DOHH2 (cell line): ENCODE measurements around the gene IGF2BP1.
"Not testable (repeated sequence)": the region's sequence is repeated elsewhere in the genome, so short reads cannot be mapped to it uniquely, and the experiment has no call there.

ENCODE experiments used
- H3F3A ChIP-seq: fragments of 200-600 bp; sonication (generic), shearing (Covaris generic); 2 replicates; pipeline ENCODE4 v1.6.0; 2016; ENCODE audit warnings: antibody characterized with exemption, mild to moderate bottlenecking; ENCODE audit not compliant: control insufficient read depth, insufficient read depth
- H3K27ac ChIP-seq: fragments of 200-600 bp; sonication (generic); 2 replicates; pipeline ENCODE4 v1.5.1; 2014; ENCODE audit warnings: low read depth, mild to moderate bottlenecking, low read length, moderate library complexity
- H3K27me3 ChIP-seq: fragments of 200-600 bp; sonication (generic); 2 replicates; pipeline ENCODE4 v1.6.1; 2014; ENCODE audit warnings: mild to moderate bottlenecking, low read length, mixed read lengths; ENCODE audit not compliant: control insufficient read depth
- H3K36me3 ChIP-seq: fragments of 200-600 bp; sonication (generic); 2 replicates; pipeline ENCODE4 v1.6.1; 2014; ENCODE audit warnings: mild to moderate bottlenecking, low read length, moderate library complexity, mixed read lengths; ENCODE audit not compliant: control insufficient read depth
- H3K4me1 ChIP-seq: fragments of 200-600 bp; sonication (generic); 2 replicates; pipeline ENCODE4 v1.6.1; 2014; ENCODE audit warnings: mild to moderate bottlenecking, low read length, mixed read lengths; ENCODE audit not compliant: control insufficient read depth
- H3K4me2 ChIP-seq: fragments of 200-600 bp; sonication (generic); 2 replicates; pipeline ENCODE4 v1.6.0; 2014; ENCODE audit warnings: mild to moderate bottlenecking, low read length, moderate library complexity
- H3K4me3 ChIP-seq: fragments of 200-600 bp; sonication (generic); 2 replicates; pipeline ENCODE4 v1.5.1; 2014; ENCODE audit warnings: mild to moderate bottlenecking, low read length, mixed read lengths
- H3K79me2 ChIP-seq: fragments of 200-600 bp; sonication (generic); 2 replicates; pipeline ENCODE4 v1.6.1; 2014; ENCODE audit warnings: mild to moderate bottlenecking, low read length, mixed read lengths; ENCODE audit not compliant: control insufficient read depth
- H3K9me2 ChIP-seq: fragments of 200-600 bp; sonication (generic); replicated peaks from 2 replicates; pipeline ENCODE4 v1.6.1; 2014; ENCODE audit warnings: mild to moderate bottlenecking, low read length, mixed read lengths; ENCODE audit not compliant: control insufficient read depth
- H3K9me3 ChIP-seq: fragments of 200-600 bp; sonication (generic); 2 replicates; pipeline ENCODE4 v1.6.1; 2014; ENCODE audit warnings: antibody characterized with exemption, low read length, mixed read lengths; ENCODE audit not compliant: control insufficient read depth, insufficient read depth
- H4K20me1 ChIP-seq: fragments of 200-600 bp; sonication (generic); 2 replicates; pipeline ENCODE4 v1.6.0; 2014; ENCODE audit warnings: low read depth, mild to moderate bottlenecking, antibody characterized with exemption, low read length, moderate library complexity; ENCODE audit not compliant: control insufficient read depth, insufficient read depth
- EZH2phosphoT487 ChIP-seq: fragments of 200-600 bp; sonication (generic); IDR thresholded peaks from 2 replicates; pipeline ENCODE4 v1.6.1; 2017; ENCODE audit warnings: borderline replicate concordance, mild to moderate bottlenecking, antibody characterized with exemption, low read length, moderate library complexity, mixed read lengths
- TF ChIP-seq, protein P1 (sequence below): fragments of 200-600 bp; sonication (generic); IDR thresholded peaks from one replicate; pipeline ENCODE4 v1.5.1; 2014; ENCODE audit warnings: antibody characterized with exemption, mild to moderate bottlenecking, low read depth, low read length; ENCODE audit not compliant: poor library complexity, severe bottlenecking

The IGF2BP1 gene

DNA sequence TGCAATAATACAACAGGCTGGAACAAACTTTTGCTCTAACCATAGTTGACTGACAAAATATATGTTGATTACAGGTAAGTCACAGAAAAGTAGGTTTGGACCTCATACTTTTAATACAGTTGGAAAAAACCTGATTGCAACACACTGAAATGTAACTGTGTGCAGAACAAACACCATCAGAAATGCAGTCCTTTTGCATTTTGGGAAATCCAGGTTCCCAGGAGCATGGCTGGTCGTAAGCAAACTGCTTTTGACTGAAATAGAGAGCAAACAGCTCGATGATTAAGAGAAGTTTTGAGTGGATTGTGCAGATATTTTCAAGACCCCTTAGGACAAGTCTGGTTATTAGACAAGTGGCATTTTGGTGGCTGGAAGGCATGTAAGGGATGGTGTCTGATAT is 8.0 kb downstream of the IGF2BP1 start:
- no peak overlapping the region for H3K27ac ChIP-seq
- no peaks in the 10 kb centered on the region for H3K9me2 ChIP-seq
- H3K4me2 ChIP-seq: no peak overlapping the region
- no peaks in the 10 kb centered on the region for H3K9me3 ChIP-seq
- no peaks in the 10 kb centered on the region for H3K79me2 ChIP-seq
- no peak overlapping the region for H3K4me3 ChIP-seq
- H3K4me1 ChIP-seq: no peaks in the 10 kb centered on the region
- H3F3A ChIP-seq: no peaks in the 10 kb centered on the region
- H4K20me1 ChIP-seq: no peaks in the 10 kb centered on the region
- no peak for TF ChIP-seq EZH2phosphoT487
- TF ChIP-seq, protein P1, sequence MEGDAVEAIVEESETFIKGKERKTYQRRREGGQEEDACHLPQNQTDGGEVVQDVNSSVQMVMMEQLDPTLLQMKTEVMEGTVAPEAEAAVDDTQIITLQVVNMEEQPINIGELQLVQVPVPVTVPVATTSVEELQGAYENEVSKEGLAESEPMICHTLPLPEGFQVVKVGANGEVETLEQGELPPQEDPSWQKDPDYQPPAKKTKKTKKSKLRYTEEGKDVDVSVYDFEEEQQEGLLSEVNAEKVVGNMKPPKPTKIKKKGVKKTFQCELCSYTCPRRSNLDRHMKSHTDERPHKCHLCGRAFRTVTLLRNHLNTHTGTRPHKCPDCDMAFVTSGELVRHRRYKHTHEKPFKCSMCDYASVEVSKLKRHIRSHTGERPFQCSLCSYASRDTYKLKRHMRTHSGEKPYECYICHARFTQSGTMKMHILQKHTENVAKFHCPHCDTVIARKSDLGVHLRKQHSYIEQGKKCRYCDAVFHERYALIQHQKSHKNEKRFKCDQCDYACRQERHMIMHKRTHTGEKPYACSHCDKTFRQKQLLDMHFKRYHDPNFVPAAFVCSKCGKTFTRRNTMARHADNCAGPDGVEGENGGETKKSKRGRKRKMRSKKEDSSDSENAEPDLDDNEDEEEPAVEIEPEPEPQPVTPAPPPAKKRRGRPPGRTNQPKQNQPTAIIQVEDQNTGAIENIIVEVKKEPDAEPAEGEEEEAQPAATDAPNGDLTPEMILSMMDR: no peak
- H3K36me3 ChIP-seq: no peaks in the 10 kb centered on the region
- peaks cover 48% of the 10 kb centered on the region for H3K27me3 ChIP-seq

DNA sequence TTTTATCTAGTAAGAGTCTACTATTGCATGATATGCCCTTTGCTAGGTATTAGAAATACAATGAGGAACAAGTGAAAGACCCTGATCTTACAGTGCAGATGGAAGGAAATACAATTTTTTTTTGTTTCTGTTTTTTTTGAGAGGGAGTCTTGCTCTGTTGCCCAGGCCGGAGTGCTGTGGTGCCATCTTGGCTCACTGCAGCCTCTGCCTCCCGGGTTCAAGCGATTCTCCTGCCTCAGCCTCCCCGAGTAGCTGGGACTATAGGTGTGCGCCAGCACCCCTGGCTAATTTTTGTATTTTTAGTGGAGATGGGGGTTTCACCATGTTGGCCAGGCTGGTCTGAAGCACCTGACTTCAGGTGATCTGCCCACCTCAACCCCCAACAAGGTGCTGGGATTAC is 11.7 kb downstream of the IGF2BP1 start:
- not testable (repeated sequence) for H3F3A ChIP-seq, H3K4me2 ChIP-seq, H4K20me1 ChIP-seq, H3K4me1 ChIP-seq, H3K27ac ChIP-seq, H3K4me3 ChIP-seq, H3K9me2 ChIP-seq, H3K36me3 ChIP-seq, H3K79me2 ChIP-seq, H3K9me3 ChIP-seq
- H3K27me3 ChIP-seq: peaks cover 23% of the 10 kb centered on the region

DNA sequence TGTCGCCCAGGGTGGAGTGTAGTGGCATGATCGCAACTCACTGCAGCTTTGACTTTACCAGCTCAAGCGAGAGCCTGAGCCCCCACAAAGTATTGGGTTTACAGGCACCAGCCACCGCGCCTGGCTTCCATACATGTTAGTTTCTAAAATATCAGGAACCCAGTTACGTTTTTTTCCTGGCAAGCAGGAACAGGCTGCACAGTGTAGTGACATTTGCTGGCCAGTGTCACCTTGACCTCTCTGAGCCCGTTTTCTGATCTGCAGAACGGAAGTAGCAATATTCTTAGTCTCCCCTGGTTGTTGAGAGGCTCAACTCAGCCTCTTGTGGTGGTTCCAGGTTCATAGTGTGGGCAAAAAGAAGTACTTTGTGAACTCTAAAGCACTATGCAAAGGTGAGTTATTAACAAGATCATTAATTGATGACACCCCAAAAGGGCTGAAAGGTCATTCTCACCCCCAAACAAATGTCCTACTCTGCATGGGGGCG is 15.6 kb downstream of the IGF2BP1 start:
- Histone ChIP-seq H3K27me3 (peaks cover 2% of the 10 kb centered on the region; the same call in 1 of the 2 replicates), H3K27ac (no peak overlapping the region), H3K9me2 (no peaks in the 10 kb centered on the region), H3K9me3 (no peaks in the 10 kb centered on the region), H3K4me2 (no peak overlapping the region), H3F3A (no peaks in the 10 kb centered on the region), H3K4me1 (no peaks in the 10 kb centered on the region), H4K20me1 (no peaks in the 10 kb centered on the region), H3K4me3 (no peak overlapping the region), H3K36me3 (no peaks in the 10 kb centered on the region), H3K79me2 (no peaks in the 10 kb centered on the region)
- TF ChIP-seq, protein P1: no peak
- no peak for TF ChIP-seq EZH2phosphoT487

DNA sequence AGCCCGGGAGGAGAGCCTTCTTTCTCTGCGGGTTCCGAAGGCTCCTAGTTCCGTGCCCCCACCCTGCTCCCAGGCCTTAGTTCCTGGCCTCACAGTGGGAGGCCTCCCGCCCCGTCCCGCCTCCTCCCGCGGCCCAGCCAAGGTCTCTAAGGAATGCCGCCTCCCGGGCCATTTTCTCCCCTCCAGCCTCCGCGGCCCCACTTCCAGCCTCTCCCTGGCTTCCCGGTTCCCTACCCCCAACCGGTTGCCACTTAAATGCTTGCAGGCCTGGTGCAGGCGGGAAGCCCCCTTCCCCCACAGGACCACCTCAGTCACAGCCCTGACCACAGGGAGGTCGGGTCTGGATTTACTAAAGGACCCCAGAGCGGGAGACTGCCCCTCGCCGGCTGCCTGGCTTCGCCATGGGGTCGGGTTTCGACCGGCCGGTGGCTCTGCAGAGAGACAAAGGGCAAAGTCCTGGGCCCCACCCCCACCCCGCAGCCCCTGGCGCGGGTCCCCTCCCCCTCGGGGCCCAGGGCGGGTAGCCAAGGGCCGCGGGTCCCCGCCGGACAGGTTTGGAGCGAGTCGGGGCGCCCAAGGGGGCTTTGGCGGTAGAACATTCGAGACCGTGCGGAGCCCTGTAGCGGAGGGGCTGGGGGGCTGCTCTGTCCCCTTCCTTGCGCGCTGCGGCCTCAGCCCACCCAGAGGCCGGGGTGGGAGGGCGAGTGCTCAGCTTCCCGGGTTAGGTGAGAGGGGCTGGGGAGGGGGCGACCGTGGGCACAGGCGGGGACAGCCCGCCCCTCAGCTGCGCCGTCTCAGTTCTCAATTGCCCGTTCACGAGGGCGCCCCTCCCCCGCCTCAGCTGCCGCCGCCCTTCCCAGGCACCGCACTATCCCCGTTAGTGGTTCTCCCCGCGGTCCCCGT is 16.4 kb downstream of the IGF2BP1 start:
- Histone ChIP-seq H3K4me3 (no peak overlapping the region), H3K4me2 (no peak overlapping the region), H3K9me3 (no peaks in the 10 kb centered on the region), H3K79me2 (no peaks in the 10 kb centered on the region), H3F3A (no peaks in the 10 kb centered on the region), H3K4me1 (no peaks in the 10 kb centered on the region), H3K9me2 (no peaks in the 10 kb centered on the region), H4K20me1 (no peaks in the 10 kb centered on the region), H3K36me3 (no peaks in the 10 kb centered on the region), H3K27ac (no peak overlapping the region), H3K27me3 (peaks cover 5% of the 10 kb centered on the region; the same call in 1 of the 2 replicates)
- TF ChIP-seq EZH2phosphoT487: no peak
- TF ChIP-seq, protein P1: no peak
